CD4-positive, CD25-positive, alpha-beta regulatory T cell (primary cell): ENCODE measurements around the gene TICRR. TPM values are rescaled to one million over a fixed set of nuclear protein-coding genes. Genes with fewer than 3 reads are reported as not detected.

Experiments
- ATAC-seq, 2 donors: fragments of 150-1000 bp; cut with Tn5 transposase; one replicate each; pipeline ENCODE4 v1.10.0; 2021; ENCODE audit warnings: low read depth in 2 of 2, moderate number of reproducible peaks in 2 of 2, moderate library complexity in 1 of 2
- DNase-seq, 3 donors: peaks; one replicate each; pipeline versions ENCODE4 v3.0.0 to v3.0.0-alpha.2; 2012 to 2022; ENCODE audit warnings: mixed read lengths in 1 of 3
- H3K27ac ChIP-seq: one replicate; pipeline ENCODE4 v1.7.0; 2013; ENCODE audit warnings: mild to moderate bottlenecking, low read length; ENCODE audit not compliant: insufficient read depth, poor library complexity, severe bottlenecking
- H3K27me3 ChIP-seq: one replicate; pipeline ENCODE4 v1.7.0; 2013; ENCODE audit warnings: low read length; ENCODE audit not compliant: control insufficient read depth, insufficient read depth
- H3K36me3 ChIP-seq: one replicate; pipeline ENCODE4 v1.7.0; 2013; ENCODE audit warnings: mild to moderate bottlenecking, low read length, moderate library complexity; ENCODE audit not compliant: control insufficient read depth, insufficient read depth
- H3K4me1 ChIP-seq: 2 replicates; pipeline ENCODE4 v1.7.0; 2013; ENCODE audit warnings: mild to moderate bottlenecking, low read length; ENCODE audit not compliant: insufficient read depth, control insufficient read depth, poor library complexity, severe bottlenecking
- H3K4me3 ChIP-seq: one replicate; pipeline ENCODE4 v1.7.0; 2013; ENCODE audit warnings: low read depth, mild to moderate bottlenecking, low read length, moderate library complexity
- H3K9me3 ChIP-seq, 2 experiments: 1 replicate in 1 of 2; 2 replicates in 1 of 2; pipeline ENCODE4 v1.7.0; 2013; ENCODE audit warnings: low read length in 2 of 2, mild to moderate bottlenecking in 1 of 2, moderate library complexity in 1 of 2; ENCODE audit not compliant: control insufficient read depth in 2 of 2
- H3K27ac Mint-ChIP-seq, 3 donors: one replicate each; pipeline ENCODE4 v1.8.0; 2020 to 2022; ENCODE audit warnings: mild to moderate bottlenecking in 3 of 3, mixed read lengths in 3 of 3, moderate library complexity in 2 of 3
- H3K27me3 Mint-ChIP-seq: one replicate; pipeline ENCODE4 v1.8.0; 2022; ENCODE audit warnings: mild to moderate bottlenecking, mixed read lengths
- H3K36me3 Mint-ChIP-seq: one replicate; pipeline ENCODE4 v1.8.0; 2020; ENCODE audit warnings: mixed read lengths
- H3K4me1 Mint-ChIP-seq, 4 donors: one replicate each; pipeline ENCODE4 v1.8.0; 2020 to 2022; ENCODE audit warnings: mixed read lengths in 4 of 4, mild to moderate bottlenecking in 1 of 4
- H3K4me3 Mint-ChIP-seq, 4 donors: one replicate each; pipeline ENCODE4 v1.8.0; 2020 to 2022; ENCODE audit warnings: mild to moderate bottlenecking in 4 of 4, mixed read lengths in 4 of 4, moderate library complexity in 3 of 4
- H3K9me3 Mint-ChIP-seq, 7 donors: one replicate each; pipeline ENCODE4 v1.8.0; 2020 to 2022; ENCODE audit warnings: mixed read lengths in 7 of 7, mild to moderate bottlenecking in 3 of 7, moderate library complexity in 2 of 7
- polyA plus RNA-seq, 4 donors: library from polyadenylated mRNA; unstranded; fragments of 300-500 nt; fragmentation: Illumina TruSeq; gene quantifications; one replicate each; pipeline ENCODE4 v1.2.3, GENCODE V29; 2021
- total RNA-seq: library from RNA; stranded (reverse); gene quantifications from one replicate; pipeline ENCODE4 v1.2.3, GENCODE V29; 2022

TICRR gene
- total and polyA plus RNA-seq, 5 donors from 2014 or later = 0.09 to 0.41 (median 0.20) TPM

- H3K27ac Mint-ChIP-seq = no peak overlapping the region
- H3K27me3 ChIP-seq = no peaks in the 10 kb centered on the region
Observed at GRCh38 chr15:89554247-89554646, 21.0 kb upstream of the TICRR start.

GRCh38 chr15:89555768-89556167 lies 19.5 kb upstream of the TICRR start:
- no peak overlapping the region for H3K27ac ChIP-seq

More at GRCh38 chr15:89554247-89554646, 21.0 kb upstream of the TICRR start:
- no peak overlapping the region for H3K4me3 Mint-ChIP-seq
- Histone ChIP-seq H3K4me3 (no peak overlapping the region), H3K36me3 (no peaks in the 10 kb centered on the region), H3K4me1 (no peaks in the 10 kb centered on the region), H3K9me3 (peaks cover 0 to 4% of the 10 kb centered on the region in 2 experiments), H3K27ac (no peak overlapping the region)
- no peaks in the 10 kb centered on the region for H3K9me3 Mint-ChIP-seq
- H3K27me3 Mint-ChIP-seq = peaks cover 31% of the 10 kb centered on the region
- no peaks in the 10 kb centered on the region for H3K4me1 Mint-ChIP-seq
- DNase-seq = no peak
- no peaks in the 10 kb centered on the region for H3K36me3 Mint-ChIP-seq
- ATAC-seq = no peak

GRCh38 chr15:89556413-89557262 lies 18.6 kb upstream of the TICRR start:
- H3K36me3 ChIP-seq = no peaks in the 10 kb centered on the region
- H3K4me1 Mint-ChIP-seq = no peaks in the 10 kb centered on the region
- no peaks in the 10 kb centered on the region for H3K4me1 ChIP-seq
- no peak overlapping the region for H3K27ac ChIP-seq
- no peak overlapping the region for H3K27ac Mint-ChIP-seq
- no peaks in the 10 kb centered on the region for H3K27me3 ChIP-seq
- peak; percentile 28 to 66 (median 40) for DNase-seq
- ATAC-seq = no peak
- H3K4me3 Mint-ChIP-seq = no peak overlapping the region
- no peak overlapping the region for H3K4me3 ChIP-seq
- H3K9me3 Mint-ChIP-seq = no peaks in the 10 kb centered on the region
- no peaks in the 10 kb centered on the region for H3K9me3 ChIP-seq
- no peaks in the 10 kb centered on the region for H3K36me3 Mint-ChIP-seq
- peaks cover 40% of the 10 kb centered on the region for H3K27me3 Mint-ChIP-seq

More at GRCh38 chr15:89555768-89556167, 19.5 kb upstream of the TICRR start:
- Histone ChIP-seq H3K4me3 (no peak overlapping the region), H3K36me3 (no peaks in the 10 kb centered on the region), H3K9me3 (no peaks in the 10 kb centered on the region), H3K27me3 (no peaks in the 10 kb centered on the region), H3K4me1 (no peaks in the 10 kb centered on the region)
- Mint-ChIP-seq H3K9me3 (no peaks in the 10 kb centered on the region), H3K4me3 (no peak overlapping the region), H3K4me1 (no peaks in the 10 kb centered on the region), H3K36me3 (no peaks in the 10 kb centered on the region), H3K27ac (no peak overlapping the region), H3K27me3 (peaks cover 38% of the 10 kb centered on the region)
- DNase-seq (no peak), ATAC-seq (no peak)

GRCh38 chr15:89559769-89560264 lies 15.5 kb upstream of the TICRR start:
- H3K9me3 ChIP-seq = no peaks in the 10 kb centered on the region

GRCh38 chr15:89566181-89566580 lies 9.1 kb upstream of the TICRR start:
- Mint-ChIP-seq H3K4me3 (no peak overlapping the region), H3K27ac (no peak overlapping the region), H3K9me3 (peaks cover 0 to 2% (median 0%) of the 10 kb centered on the region in 7 donors), H3K27me3 (peaks cover 49% of the 10 kb centered on the region), H3K4me1 (no peaks in the 10 kb centered on the region), H3K36me3 (peaks cover 5% of the 10 kb centered on the region)
- no peaks in the 10 kb centered on the region for H3K4me1 ChIP-seq
- H3K27ac ChIP-seq = no peak overlapping the region
- H3K4me3 ChIP-seq = no peak overlapping the region
- DNase-seq (no peak), ATAC-seq (no peak)
- H3K36me3 ChIP-seq = no peaks in the 10 kb centered on the region
- H3K9me3 ChIP-seq = no peaks in the 10 kb centered on the region
- H3K27me3 ChIP-seq = peaks cover 6% of the 10 kb centered on the region

More at GRCh38 chr15:89559769-89560264, 15.5 kb upstream of the TICRR start:
- no peak overlapping the region for H3K27ac ChIP-seq
- DNase-seq (no peak), ATAC-seq (no peak)
- Mint-ChIP-seq H3K4me3 (no peak overlapping the region), H3K9me3 (peaks cover 0 to under 1% (median 0%) of the 10 kb centered on the region in 7 donors), H3K4me1 (no peaks in the 10 kb centered on the region), H3K27me3 (peaks cover 47% of the 10 kb centered on the region), H3K36me3 (no peaks in the 10 kb centered on the region), H3K27ac (no peak overlapping the region)
- no peaks in the 10 kb centered on the region for H3K36me3 ChIP-seq
- H3K4me1 ChIP-seq = no peaks in the 10 kb centered on the region
- H3K4me3 ChIP-seq = no peak overlapping the region
- no peaks in the 10 kb centered on the region for H3K27me3 ChIP-seq

- H3K9me3 Mint-ChIP-seq = peaks cover 0 to 2% (median 0%) of the 10 kb centered on the region in 7 donors
- no peak overlapping the region for H3K27ac Mint-ChIP-seq
- H3K27me3 ChIP-seq = peaks cover 6% of the 10 kb centered on the region
- H3K4me3 ChIP-seq = no peak overlapping the region
- no peak overlapping the region for H3K27ac ChIP-seq
- H3K4me3 Mint-ChIP-seq = peak overlapping the region in 1 of 4 donors; percentile 3
- H3K36me3 Mint-ChIP-seq = peaks cover 5% of the 10 kb centered on the region
- H3K27me3 Mint-ChIP-seq = peaks cover 48% of the 10 kb centered on the region
- no peaks in the 10 kb centered on the region for H3K36me3 ChIP-seq
- no peak for DNase-seq
- no peaks in the 10 kb centered on the region for H3K9me3 ChIP-seq
- no peaks in the 10 kb centered on the region for H3K4me1 ChIP-seq
- no peak for ATAC-seq
- no peaks in the 10 kb centered on the region for H3K4me1 Mint-ChIP-seq
Observed at GRCh38 chr15:89566621-89567294, 8.5 kb upstream of the TICRR start.

- H3K9me3 ChIP-seq = no peaks in the 10 kb centered on the region
- H3K27ac ChIP-seq = no peak overlapping the region
- DNase-seq = no peak
- Mint-ChIP-seq H3K36me3 (peaks cover 5% of the 10 kb centered on the region), H3K4me3 (no peak overlapping the region), H3K4me1 (no peaks in the 10 kb centered on the region), H3K27me3 (peaks cover 47% of the 10 kb centered on the region), H3K9me3 (peaks cover 0 to 2% (median 0%) of the 10 kb centered on the region in 7 donors), H3K27ac (no peak overlapping the region)
- H3K4me1 ChIP-seq = no peaks in the 10 kb centered on the region
- no peak for ATAC-seq
- no peaks in the 10 kb centered on the region for H3K36me3 ChIP-seq
- H3K27me3 ChIP-seq = peaks cover 9% of the 10 kb centered on the region
- H3K4me3 ChIP-seq = no peak overlapping the region
Observed at GRCh38 chr15:89569090-89569745, 6.1 kb upstream of the TICRR start.
